ENCODE data around the gene KCNQ1.

KCNQ1 gene

DNA sequence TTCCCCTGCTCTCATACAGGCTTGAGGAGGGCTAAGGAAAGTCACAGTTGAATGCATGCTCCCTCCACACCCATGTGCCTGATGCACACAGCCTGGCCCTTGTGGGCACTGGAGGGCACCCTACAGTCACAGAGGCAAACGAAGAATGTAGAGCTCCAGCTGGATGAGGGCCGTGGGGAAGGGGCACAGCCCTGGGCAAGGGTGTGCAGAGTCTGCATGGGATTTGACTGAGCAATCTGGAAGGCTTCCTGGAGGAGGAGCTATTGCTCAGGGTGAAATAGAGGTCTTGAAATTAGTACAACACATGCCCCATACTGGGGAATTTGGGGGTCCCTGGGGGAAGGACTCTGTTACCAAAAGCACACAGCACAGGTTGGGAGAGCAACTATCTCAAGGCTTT is 64.0 kb downstream of the KCNQ1 start:
- H3K4me1 Mint-ChIP-seq = peaks cover 65% of the 10 kb centered on the region
- H3K9me3 Mint-ChIP-seq = no peaks in the 10 kb centered on the region
- no peak overlapping the region for H3K4me3 Mint-ChIP-seq
- H3K36me3 Mint-ChIP-seq = no peaks in the 10 kb centered on the region
- no peaks in the 10 kb centered on the region for H3K27me3 Mint-ChIP-seq
- ATAC-seq = no peak
- peak overlapping the region; percentile 62 for H3K27ac Mint-ChIP-seq

DNA sequence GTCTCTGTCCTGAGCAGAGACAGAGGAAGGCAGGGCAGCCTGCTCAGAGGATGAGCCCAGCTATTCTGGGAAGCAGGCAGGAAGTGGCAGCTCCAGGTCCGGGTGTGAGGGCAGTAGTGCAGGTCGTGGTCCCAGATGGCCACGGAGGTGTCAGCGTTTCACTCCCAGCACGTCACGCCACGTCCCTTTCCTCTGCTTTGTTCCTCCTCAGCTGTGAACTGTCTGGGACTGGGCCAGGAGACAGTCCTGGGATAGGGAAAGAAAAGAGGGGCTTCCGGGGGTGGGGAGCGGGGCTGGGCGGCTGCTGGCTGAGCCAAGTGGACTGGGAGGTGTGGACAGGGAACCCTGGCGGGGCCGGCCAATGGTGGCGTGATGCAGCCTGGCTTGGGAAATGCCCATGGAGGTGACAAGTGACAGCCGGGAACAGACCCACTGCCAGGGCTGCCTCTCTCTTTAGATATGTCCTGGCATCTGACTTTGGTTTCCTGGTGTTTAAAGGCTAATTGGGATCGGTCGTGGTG is 64.7 kb downstream of the KCNQ1 start:
- Mint-ChIP-seq H3K4me3 (no peak overlapping the region), H3K27me3 (no peaks in the 10 kb centered on the region), H3K27ac (no peak overlapping the region), H3K4me1 (peaks cover 57% of the 10 kb centered on the region), H3K9me3 (no peaks in the 10 kb centered on the region), H3K36me3 (no peaks in the 10 kb centered on the region)
- ATAC-seq = no peak

DNA sequence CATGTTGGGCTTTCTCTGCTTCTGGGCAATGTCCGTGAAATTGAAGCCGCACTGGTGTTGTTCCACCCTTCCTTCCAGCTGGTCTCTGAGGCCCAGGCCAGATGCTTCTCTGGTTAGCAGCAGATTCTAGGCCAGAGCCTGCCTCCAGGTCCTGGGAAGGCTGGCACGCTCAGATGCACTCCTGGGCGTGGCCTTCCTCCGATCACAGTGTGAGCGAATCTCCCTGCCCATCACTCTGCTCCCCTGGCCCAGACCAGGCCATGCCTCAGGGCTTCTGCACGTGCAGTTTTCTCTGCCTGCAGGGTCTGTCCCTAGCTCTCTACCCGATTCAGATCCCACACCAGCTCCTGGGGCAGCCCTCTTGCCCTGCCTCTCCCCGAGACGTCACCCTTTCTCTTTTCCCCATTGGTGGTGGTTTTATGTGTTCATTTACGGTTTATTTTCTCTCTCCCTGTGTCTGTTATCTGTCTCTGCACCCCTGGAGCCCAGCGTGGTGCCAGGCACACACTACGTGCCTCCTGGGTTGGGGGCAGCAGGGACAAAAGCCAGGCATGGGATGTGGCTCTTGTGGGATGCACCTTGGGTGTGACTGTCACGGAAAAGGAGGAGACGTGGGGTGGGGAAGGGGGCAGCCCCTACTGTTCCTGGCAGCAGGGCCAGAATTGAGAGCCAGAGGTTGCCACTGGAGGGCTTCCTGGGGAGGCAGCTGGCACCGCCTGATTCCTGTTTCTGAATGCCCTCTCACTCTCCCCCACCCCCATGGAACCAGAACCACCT is 66.0 kb downstream of the KCNQ1 start:
- Mint-ChIP-seq H3K27ac (peak overlapping the region; percentile 32), H3K4me1 (peaks cover 45% of the 10 kb centered on the region), H3K27me3 (no peaks in the 10 kb centered on the region), H3K9me3 (no peaks in the 10 kb centered on the region), H3K36me3 (no peaks in the 10 kb centered on the region), H3K4me3 (no peak overlapping the region)
- ATAC-seq = no peak

DNA sequence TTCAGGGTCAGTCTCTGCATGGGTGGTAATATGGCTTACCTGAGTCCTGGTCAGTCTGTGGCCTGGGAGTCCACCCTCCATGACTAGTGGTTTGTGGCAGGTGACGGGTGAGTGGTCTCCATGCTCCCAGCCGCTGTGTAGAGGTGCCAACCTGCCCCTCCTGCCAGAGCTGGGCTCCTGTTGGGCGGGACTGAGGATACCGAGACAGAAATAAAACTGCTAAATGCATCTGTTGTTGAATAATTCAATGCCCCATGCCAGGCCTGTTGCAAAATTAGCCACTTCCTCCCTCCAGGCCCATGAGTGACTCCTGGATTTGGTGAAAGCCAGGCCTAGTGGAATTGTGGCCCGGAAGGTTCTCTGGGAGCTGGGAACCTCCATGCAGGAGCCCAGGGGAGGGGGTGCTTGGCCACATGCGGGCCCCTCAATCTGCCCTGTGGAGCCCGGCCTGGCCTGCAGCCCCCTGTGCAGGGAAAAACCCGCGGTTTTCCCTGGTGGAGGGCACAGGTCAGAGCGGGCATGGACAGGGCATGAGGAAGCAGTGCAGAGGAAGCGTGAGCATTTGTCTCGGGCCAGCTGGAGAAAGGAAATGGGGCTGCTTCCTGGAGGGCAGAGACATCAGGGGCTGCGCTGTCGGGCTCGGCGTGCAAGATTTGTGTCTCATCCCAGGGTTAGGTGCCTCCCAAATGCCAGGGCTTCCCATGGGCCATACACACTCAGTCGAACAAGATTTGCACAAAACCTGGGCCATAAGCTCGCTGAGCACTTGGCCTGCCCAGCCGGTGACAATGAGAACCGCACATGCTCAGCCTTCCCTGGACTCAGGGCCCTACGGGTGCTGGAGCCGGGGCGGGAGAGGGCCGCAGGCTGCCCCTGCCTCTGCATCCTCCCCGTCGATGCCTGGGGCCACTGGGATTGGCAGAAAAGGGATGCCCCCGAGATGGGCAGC is 66.9 kb downstream of the KCNQ1 start:
- Mint-ChIP-seq H3K27me3 (no peaks in the 10 kb centered on the region), H3K9me3 (no peaks in the 10 kb centered on the region), H3K4me3 (no peak overlapping the region), H3K4me1 (peaks cover 43% of the 10 kb centered on the region), H3K36me3 (no peaks in the 10 kb centered on the region), H3K27ac (peak overlapping the region; percentile 32)
- no peak for ATAC-seq

DNA sequence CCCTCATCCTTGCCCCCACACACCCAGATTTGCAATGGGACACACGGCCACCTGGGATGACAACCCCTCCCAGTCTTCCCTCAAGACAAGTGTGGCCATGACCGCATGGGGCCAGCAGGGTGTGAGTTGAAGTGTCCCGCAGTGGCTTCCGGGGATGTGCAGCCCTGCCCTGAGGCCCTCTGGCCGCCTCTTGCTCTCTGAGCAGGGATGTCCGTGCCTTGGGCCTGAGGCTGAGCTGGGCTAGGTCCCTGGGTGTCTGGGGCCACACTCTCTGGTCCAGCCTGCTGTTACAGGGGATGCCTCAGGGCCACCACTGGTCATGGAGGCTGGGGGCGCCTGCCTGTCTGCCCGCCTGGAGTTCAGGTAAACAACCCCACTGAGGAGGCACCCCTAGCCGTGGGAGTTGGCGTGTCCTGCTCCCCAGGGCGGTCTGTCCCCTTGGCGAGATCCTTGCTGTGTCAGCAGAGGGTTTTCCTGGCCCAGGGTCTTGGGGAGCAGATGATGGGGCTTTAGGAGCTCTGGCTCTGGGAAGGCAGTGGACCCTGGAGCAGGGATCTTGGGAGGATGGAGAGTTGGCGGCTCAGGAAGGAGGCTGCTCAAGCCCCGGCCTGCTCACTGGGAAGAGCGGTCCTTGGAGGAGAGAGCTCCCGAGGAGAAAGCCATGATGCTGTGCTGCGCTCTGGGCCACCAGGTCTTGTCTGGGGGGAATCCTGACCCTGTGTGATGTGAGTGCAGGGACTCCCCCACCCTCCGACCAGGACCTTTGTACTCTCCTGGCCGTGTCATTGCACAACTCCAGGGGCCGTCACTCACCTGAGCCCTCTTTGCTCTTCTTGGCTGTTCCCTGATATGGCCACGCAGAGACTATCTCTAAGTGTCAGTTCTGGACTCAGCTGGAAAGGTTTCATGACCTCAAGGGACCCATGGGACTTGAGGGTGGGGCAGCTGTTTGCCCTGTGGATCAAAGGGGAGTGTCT is 67.9 kb downstream of the KCNQ1 start:
- peak overlapping the region; percentile 38 for H3K27ac Mint-ChIP-seq
- H3K9me3 Mint-ChIP-seq = no peaks in the 10 kb centered on the region
- H3K4me1 Mint-ChIP-seq = peaks cover 34% of the 10 kb centered on the region
- no peaks in the 10 kb centered on the region for H3K27me3 Mint-ChIP-seq
- no peak for ATAC-seq
- no peak overlapping the region for H3K4me3 Mint-ChIP-seq
- H3K36me3 Mint-ChIP-seq = no peaks in the 10 kb centered on the region

DNA sequence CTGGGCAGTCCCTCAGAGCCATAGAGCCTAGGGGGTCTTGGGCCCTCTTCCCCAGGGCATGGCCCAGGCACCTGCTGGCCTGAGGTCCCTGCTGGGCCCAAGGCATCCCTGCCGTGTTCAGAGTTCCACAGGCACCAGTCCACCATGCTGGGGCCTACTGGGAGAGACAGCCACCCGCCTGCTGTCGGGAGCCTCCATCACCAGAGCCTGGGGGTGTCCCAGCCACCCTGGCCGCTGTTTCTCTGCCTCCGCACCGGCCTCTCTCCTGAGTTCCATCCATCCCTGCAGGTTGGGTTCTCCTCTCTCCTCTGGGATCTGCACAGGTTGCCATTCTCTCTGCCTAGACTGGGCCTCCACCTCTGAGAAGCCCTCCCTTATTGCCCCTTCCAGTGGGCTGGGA is 68.6 kb downstream of the KCNQ1 start:
- no peaks in the 10 kb centered on the region for H3K36me3 Mint-ChIP-seq
- peaks cover 32% of the 10 kb centered on the region for H3K4me1 Mint-ChIP-seq
- H3K4me3 Mint-ChIP-seq = no peak overlapping the region
- H3K27me3 Mint-ChIP-seq = no peaks in the 10 kb centered on the region
- no peak for ATAC-seq
- no peaks in the 10 kb centered on the region for H3K9me3 Mint-ChIP-seq
- H3K27ac Mint-ChIP-seq = peak overlapping the region; percentile 38

DNA sequence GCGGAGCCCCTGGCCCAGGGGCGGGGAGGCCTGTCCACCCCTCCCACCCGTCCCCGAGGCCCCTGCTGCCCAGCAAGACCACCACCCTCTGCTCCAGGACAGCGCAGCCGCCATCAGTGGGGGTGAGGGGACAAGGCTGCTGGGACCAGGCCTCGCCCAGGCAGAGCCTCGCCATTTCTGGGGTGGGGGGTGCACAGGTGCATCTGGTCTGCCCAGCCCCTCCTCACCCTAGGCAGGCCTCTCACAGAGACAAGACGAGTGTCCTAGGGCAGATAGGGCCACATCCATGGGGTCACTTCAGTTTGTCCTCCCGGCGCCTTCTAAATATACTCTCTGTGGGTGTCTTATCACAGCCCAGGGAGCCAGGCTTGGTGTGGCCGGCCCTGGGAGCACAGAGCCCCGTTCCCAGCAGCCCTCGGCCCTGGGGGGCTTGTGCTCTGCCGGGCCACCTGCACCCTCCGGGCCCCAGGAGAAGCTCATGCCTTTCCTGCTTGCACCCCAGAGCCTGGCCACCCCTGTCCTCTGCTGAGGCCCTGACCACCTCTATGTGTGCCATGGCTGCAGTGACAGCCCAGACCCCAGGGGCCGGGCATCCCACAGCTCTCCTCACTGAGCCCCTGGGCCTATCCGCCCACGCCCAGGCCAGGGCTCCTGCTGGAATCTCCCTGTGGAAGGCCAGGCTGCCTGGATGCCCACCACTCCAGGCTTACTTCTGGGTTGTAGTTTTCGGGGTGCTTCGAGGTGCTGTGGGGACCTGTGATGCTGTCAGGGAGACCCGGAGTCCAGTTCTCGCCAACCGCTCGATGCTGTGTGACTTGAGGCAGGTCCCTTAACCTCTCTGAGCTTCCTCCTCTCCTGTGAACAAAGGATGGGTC is 70.8 kb downstream of the KCNQ1 start:
- H3K36me3 Mint-ChIP-seq = no peaks in the 10 kb centered on the region
- ATAC-seq = no peak
- H3K27ac Mint-ChIP-seq = no peak overlapping the region
- H3K4me3 Mint-ChIP-seq = no peak overlapping the region
- peaks cover 18% of the 10 kb centered on the region for H3K4me1 Mint-ChIP-seq
- H3K9me3 Mint-ChIP-seq = no peaks in the 10 kb centered on the region
- H3K27me3 Mint-ChIP-seq = no peaks in the 10 kb centered on the region

DNA sequence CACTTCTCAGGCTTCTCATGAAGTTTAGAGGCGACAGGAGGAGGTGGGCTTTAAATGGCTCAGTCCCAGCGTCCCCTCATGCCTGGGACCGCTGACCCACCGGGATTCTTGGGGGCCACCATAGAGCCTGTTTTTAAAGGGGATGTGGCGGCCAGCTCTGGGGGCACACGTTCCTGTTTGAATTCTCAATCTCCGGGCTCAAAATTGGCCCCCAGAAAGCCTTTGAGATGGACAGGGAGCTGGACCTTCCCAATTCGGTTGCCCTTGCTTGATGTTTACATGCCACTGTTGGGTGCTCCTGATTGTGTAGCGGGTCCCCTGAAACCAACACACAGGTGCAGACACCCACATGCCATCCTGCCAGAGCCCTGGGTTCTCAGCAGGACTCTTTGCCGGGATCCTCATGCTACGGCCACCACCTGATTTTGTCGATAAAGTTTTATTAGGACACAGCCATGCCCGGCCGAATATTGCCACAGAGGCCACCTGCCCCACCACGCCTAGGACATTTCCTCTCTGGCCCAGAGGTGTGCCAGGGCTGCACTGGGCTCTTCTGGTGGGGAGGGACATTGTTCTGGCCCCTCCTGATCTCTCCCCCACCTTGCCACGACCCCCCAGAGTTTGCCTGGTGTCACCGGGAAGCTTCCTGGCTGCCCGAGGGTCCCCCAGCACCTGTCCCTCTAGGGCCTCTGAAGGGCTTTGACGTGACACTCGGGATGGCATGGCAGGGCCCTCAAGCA is 71.6 kb downstream of the KCNQ1 start:
- Mint-ChIP-seq H3K27ac (no peak overlapping the region), H3K4me1 (peaks cover 12% of the 10 kb centered on the region), H3K27me3 (no peaks in the 10 kb centered on the region), H3K36me3 (no peaks in the 10 kb centered on the region), H3K4me3 (no peak overlapping the region), H3K9me3 (no peaks in the 10 kb centered on the region)
- ATAC-seq = no peak

DNA sequence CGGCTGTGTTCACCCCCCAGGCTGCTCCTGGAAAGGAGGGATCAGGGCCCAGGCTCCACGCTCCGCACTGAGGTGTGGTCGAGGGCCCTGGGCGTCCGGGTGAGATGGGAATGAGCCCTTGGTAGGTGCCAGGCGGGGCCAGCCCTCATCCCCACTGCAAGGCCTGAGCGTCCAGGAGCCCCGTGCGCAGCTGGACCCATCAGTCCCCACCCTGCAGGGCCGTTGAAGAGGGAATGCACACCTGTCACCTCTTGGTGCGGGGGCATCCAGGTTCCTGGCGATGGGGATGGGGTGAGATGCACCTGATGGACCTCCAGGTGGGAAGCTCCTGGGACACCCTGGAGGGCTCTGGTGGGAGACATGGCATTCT is 72.2 kb downstream of the KCNQ1 start:
- Mint-ChIP-seq H3K4me3 (no peak overlapping the region), H3K9me3 (no peaks in the 10 kb centered on the region), H3K27ac (no peak overlapping the region), H3K4me1 (peaks cover 12% of the 10 kb centered on the region), H3K36me3 (no peaks in the 10 kb centered on the region), H3K27me3 (no peaks in the 10 kb centered on the region)
- ATAC-seq = no peak

DNA sequence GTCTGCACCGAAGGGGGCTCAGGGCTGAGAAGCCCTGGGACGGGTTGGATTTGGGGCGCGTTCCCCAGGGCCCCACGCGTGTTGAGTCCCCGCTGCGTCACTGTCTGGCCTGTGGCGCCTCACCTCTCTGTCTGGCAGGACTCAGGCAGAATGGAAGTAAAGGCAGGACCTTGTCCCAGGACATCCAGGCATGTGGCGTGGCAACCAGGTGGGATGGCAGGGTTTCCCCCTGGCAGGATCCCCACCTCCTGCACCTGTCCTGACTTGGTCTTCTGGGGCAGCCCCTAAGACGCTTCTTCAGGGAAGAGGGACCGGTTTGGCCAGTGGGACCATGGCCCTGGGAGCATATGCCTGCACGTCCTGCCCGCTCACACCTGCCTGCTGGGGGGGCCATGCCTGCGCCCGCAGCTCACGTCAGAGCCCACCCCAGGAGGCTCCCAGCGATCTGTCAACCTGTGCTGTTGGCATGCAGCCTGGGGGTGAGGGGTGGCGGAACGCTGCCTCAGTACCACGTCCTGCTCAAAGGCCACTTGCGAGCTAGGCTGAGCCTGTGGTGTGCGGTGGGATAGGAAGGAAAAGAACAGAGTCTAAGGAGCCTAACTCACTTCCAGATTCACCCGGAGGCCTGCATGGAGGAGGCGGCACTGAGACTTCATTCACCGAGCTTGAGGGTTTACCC is 72.7 kb downstream of the KCNQ1 start:
- Mint-ChIP-seq H3K27me3 (no peaks in the 10 kb centered on the region), H3K27ac (no peak overlapping the region), H3K4me1 (peaks cover 10% of the 10 kb centered on the region), H3K4me3 (no peak overlapping the region), H3K36me3 (no peaks in the 10 kb centered on the region), H3K9me3 (no peaks in the 10 kb centered on the region)
- no peak for ATAC-seq

DNA sequence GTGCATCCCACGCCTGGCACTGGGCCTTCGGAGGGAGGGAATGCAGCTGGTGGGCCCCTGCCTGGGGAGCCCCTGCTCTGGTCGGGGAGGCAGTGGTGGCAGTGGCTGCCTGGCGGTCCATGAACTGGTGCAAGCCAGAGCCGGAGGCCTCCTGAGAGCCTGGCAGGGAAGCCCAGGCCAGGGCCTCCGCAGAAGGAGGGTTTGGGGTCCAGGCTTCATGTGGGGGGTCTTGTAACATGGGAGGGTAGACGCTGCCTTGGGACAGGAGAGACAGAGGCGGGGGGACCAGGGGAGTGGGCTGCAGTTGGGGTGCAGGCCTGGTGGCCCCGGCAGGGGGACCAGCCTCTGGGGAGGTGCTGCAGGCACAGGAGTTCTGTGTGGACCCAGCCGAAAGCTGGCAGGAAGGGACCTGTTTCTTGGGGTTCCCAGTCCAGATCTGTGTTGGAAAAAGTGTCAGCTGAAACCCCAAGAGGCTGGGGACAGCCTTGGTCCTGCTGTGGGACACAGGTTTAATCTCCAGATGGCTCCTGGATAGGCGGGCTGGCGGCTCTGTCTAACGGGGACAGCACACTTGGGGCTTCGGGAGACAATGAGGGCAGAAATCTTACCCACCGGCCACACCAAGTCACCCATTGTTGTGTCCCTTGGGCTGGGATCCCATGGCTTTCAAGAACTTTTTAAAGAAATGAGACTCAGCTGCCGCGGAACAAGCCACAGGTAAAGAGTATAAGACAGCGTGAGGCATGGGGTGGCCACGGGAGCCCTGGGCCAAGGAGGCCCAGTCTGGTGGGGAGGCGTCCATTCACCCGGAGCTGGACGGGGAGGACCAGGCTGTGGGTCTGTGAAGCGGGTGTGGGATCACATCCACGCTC is 73.5 kb downstream of the KCNQ1 start:
- H3K4me3 Mint-ChIP-seq = no peak overlapping the region
- no peak overlapping the region for H3K27ac Mint-ChIP-seq

DNA sequence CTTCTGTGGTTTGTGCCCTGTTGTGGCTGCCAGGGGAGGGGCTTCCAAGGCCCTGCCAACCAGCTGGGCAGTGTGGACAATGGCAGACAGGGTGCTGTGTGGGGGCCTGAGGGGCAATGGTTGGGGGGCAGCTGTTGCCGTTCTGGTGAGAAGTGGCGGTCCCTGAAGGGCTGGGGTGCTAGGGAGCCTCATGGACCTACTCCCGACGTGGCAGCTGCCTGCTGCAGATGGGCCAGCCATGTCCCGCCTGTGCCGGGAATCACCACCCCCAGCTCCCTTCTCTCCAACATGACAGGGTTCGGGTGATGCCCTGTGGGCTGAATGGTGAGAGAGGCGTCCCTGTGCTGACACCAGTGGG is 74.2 kb downstream of the KCNQ1 start:
- Mint-ChIP-seq H3K27me3 (no peaks in the 10 kb centered on the region), H3K4me1 (peaks cover 4% of the 10 kb centered on the region), H3K4me3 (no peak overlapping the region), H3K27ac (no peak overlapping the region), H3K36me3 (no peaks in the 10 kb centered on the region), H3K9me3 (no peaks in the 10 kb centered on the region)
- no peak for ATAC-seq

More for the DNA sequence above, 73.5 kb downstream of the KCNQ1 start:
- Mint-ChIP-seq H3K27me3 (no peaks in the 10 kb centered on the region), H3K4me1 (peaks cover 1% of the 10 kb centered on the region), H3K9me3 (no peaks in the 10 kb centered on the region), H3K36me3 (no peaks in the 10 kb centered on the region)
- ATAC-seq = no peak

Measured in stimulated activated memory B cell treated with anti-CD40 and anti-IgM and Interleukin-4, amounts not matched to agents 10 μg/mL and 1 μg/mL and 100 μg/mL, for 72 hours (primary cell).